GM18868 (cell line): ENCODE results near the gene ITGB2.

Experiments used
- ATAC-seq: cut with Tn5 transposase; IDR thresholded peaks from one replicate; pipeline ENCODE4 v1.9.1; 2021; ENCODE audit warnings: mild to moderate bottlenecking, moderate library complexity; ENCODE audit not compliant: unreplicated experiment

ITGB2 gene

GRCh38 chr21:44898851-44899767, 21.6 kb downstream of the ITGB2 start:
- ATAC-seq = no peak

- no peak for ATAC-seq
Measured at GRCh38 chr21:44898011-44898488, 22.6 kb downstream of the ITGB2 start.

GRCh38 chr21:44897326-44898010, 23.2 kb downstream of the ITGB2 start:
- ATAC-seq = no peak

- ATAC-seq = no peak
Measured at GRCh38 chr21:44896561-44897286, 24.0 kb downstream of the ITGB2 start.

- no peak for ATAC-seq
Measured at GRCh38 chr21:44895859-44896258, 24.8 kb downstream of the ITGB2 start.

- ATAC-seq = no peak
Measured at GRCh38 chr21:44894687-44895302, 25.9 kb downstream of the ITGB2 start.

GRCh38 chr21:44893948-44894656, 26.6 kb downstream of the ITGB2 start:
- ATAC-seq = no peak

GRCh38 chr21:44893278-44893556, 27.5 kb downstream of the ITGB2 start:
- ATAC-seq = no peak

- ATAC-seq = peak; percentile 47
Measured at GRCh38 chr21:44892536-44893277, 28.0 kb downstream of the ITGB2 start.

GRCh38 chr21:44892095-44892494, 28.6 kb downstream of the ITGB2 start:
- ATAC-seq = no peak

- no peak for ATAC-seq
Measured at GRCh38 chr21:44891631-44892031, 29.1 kb downstream of the ITGB2 start.

- ATAC-seq = no peak
Measured at GRCh38 chr21:44890961-44891541, 29.6 kb downstream of the ITGB2 start.

- ATAC-seq = no peak
Measured at GRCh38 chr21:44890338-44890931, 30.3 kb downstream of the ITGB2 start.

- ATAC-seq = no peak
Measured at GRCh38 chr21:44889625-44890337, 30.9 kb downstream of the ITGB2 start.

- ATAC-seq = no peak
Measured at GRCh38 chr21:44888581-44889550, 31.8 kb downstream of the ITGB2 start.

GRCh38 chr21:44887807-44888580, 32.7 kb downstream of the ITGB2 start:
- ATAC-seq = no peak
